Head of caudate nucleus (tissue), 42 donors: ENCODE measurements around the gene ARHGAP9.

ENCODE experiments used
- DNase-seq, 42 donors: peaks; one replicate each; pipeline versions ENCODE4 v3.0.0 to v3.0.0-alpha.2; 2020 to 2021; ENCODE audit warnings: mixed read lengths in 7 of 42
- intact Hi-C: fragments of 100-400 bp; cut with DNase I; formaldehyde crosslinking; loops from one replicate; pipeline ENCODE4 v1.15.0; 2022

ARHGAP9 gene

GRCh38 chr12:57476993-57477709 is 2.5 kb downstream of the ARHGAP9 start:
- intact Hi-C loops, result no loop called here
- no peak for DNase-seq

GRCh38 chr12:57476162-57476992 is 3.3 kb downstream of the ARHGAP9 start:
- peak in 1 of 42 donors; percentile 6 for DNase-seq
- intact Hi-C loops, result no loop called here

- intact Hi-C loops, result no loop called here
- DNase-seq, result peak in 1 of 42 donors; percentile 3
These were observed 4.2 kb downstream of the ARHGAP9 start for GRCh38 chr12:57475271-57476161.

GRCh38 chr12:57474862-57475261 is 4.8 kb downstream of the ARHGAP9 start:
- intact Hi-C loops, result no loop called here
- no peak for DNase-seq

- no peak for DNase-seq
- intact Hi-C loops, result no loop called here
These were observed 5.2 kb downstream of the ARHGAP9 start for GRCh38 chr12:57474430-57474829.

- intact Hi-C loops, result no loop called here
- DNase-seq, result no peak
These were observed 5.8 kb downstream of the ARHGAP9 start for GRCh38 chr12:57473886-57474285.

- intact Hi-C loops, result no loop called here
- DNase-seq, result no peak
These were observed 6.3 kb downstream of the ARHGAP9 start for GRCh38 chr12:57473392-57473791.

GRCh38 chr12:57472391-57472790 is 7.3 kb downstream of the ARHGAP9 start:
- no peak for DNase-seq
- intact Hi-C loops, result no loop called here

GRCh38 chr12:57471661-57472060 is 8.0 kb downstream of the ARHGAP9 start:
- intact Hi-C loops, result no loop called here
- DNase-seq, result no peak

- intact Hi-C loops, result no loop called here
- DNase-seq, result no peak
These were observed 8.6 kb downstream of the ARHGAP9 start for GRCh38 chr12:57470970-57471656.

- intact Hi-C loops, result no loop called here
These were observed 9.2 kb downstream of the ARHGAP9 start for GRCh38 chr12:57470286-57470969.

GRCh38 chr12:57469296-57470164 is 10.1 kb downstream of the ARHGAP9 start:
- DNase-seq, result no peak
- intact Hi-C loops, result no loop called here

More at GRCh38 chr12:57470286-57470969, 9.2 kb downstream of the ARHGAP9 start:
- no peak for DNase-seq

GRCh38 chr12:57467915-57468314 is 11.8 kb downstream of the ARHGAP9 start:
- no peak for DNase-seq
- intact Hi-C loops, result no loop called here

- intact Hi-C loops, result no loop called here
- no peak for DNase-seq
These were observed 12.3 kb downstream of the ARHGAP9 start for GRCh38 chr12:57467212-57467874.

GRCh38 chr12:57465747-57466505 is 13.7 kb downstream of the ARHGAP9 start:
- no peak for DNase-seq
- intact Hi-C loops, result no loop called here
